ENCODE results near the gene ERGIC1.

GRCh38 chr5:172920447-172920849, 86.4 kb downstream of the ERGIC1 start:
- TF ChIP-seq CTCF (IDR thresholded peaks at IDR 0.05; ENCODE audit: insufficient read depth, low read depth, low read length): no peak
- no peak for TF ChIP-seq EZH2 (IDR thresholded peaks at IDR 0.05; ENCODE audit: insufficient read depth, low read length)

All from astrocyte (in vitro differentiated cells and primary cell).